Astrocyte (in vitro differentiated cells and primary cell): Measurements from ENCODE around the gene CIITA. TPM values are rescaled to one million over a fixed set of nuclear protein-coding genes. Genes with fewer than 3 reads are reported as not detected.

Experiments used
- DNase-seq: peaks from one replicate; pipeline ENCODE4 v3.0.0-alpha.2; 2010; ENCODE audit warnings: low read depth
- FAIRE-seq: peaks from 2 replicates; lab custom pipeline; 2011; peaks lifted over from hg19 to GRCh38; lab: Jason Lieb, UNC
- H2AFZ ChIP-seq: 2 replicates; pipeline ENCODE4 v1.6.0; 2012; ENCODE audit warnings: low read depth, low read length, inconsistent platforms
- H3K27ac ChIP-seq: 2 replicates; pipeline ENCODE4 v1.5.1; 2011; ENCODE audit warnings: low read depth, low read length, inconsistent platforms
- H3K27me3 ChIP-seq: 2 replicates; pipeline ENCODE4 v1.6.0; 2011; ENCODE audit warnings: low read length, inconsistent platforms; ENCODE audit not compliant: insufficient read depth
- H3K36me3 ChIP-seq: 2 replicates; pipeline ENCODE4 v1.5.1; 2011; ENCODE audit warnings: low read length, inconsistent platforms; ENCODE audit not compliant: insufficient read depth
- H3K4me1 ChIP-seq: 2 replicates; pipeline ENCODE4 v1.5.1; 2011; ENCODE audit warnings: low read length, inconsistent platforms; ENCODE audit not compliant: insufficient read depth
- H3K4me2 ChIP-seq: 2 replicates; pipeline ENCODE4 v1.6.0; 2012; ENCODE audit warnings: low read length, inconsistent platforms
- H3K4me3 ChIP-seq: 2 replicates; pipeline ENCODE4 v1.5.1; 2011; ENCODE audit warnings: low read depth, mild to moderate bottlenecking, low read length, inconsistent platforms; ENCODE audit not compliant: insufficient read depth
- H3K79me2 ChIP-seq: 2 replicates; pipeline ENCODE4 v1.6.0; 2012; ENCODE audit warnings: mild to moderate bottlenecking, low read length, inconsistent platforms; ENCODE audit not compliant: insufficient read depth
- H3K9ac ChIP-seq: 2 replicates; pipeline ENCODE4 v1.6.0; 2012; ENCODE audit warnings: mild to moderate bottlenecking, low read length, inconsistent platforms
- H3K9me3 ChIP-seq: 2 replicates; pipeline ENCODE4 v1.5.1; 2012; ENCODE audit warnings: low read depth, mild to moderate bottlenecking, low read length, inconsistent platforms; ENCODE audit not compliant: insufficient read depth
- H4K20me1 ChIP-seq: 2 replicates; pipeline ENCODE4 v1.6.0; 2012; ENCODE audit warnings: low read length, inconsistent platforms; ENCODE audit not compliant: insufficient read depth
- H3K27ac Mint-ChIP-seq: one replicate; pipeline ENCODE4 v1.8.0; 2021; ENCODE audit warnings: mild to moderate bottlenecking, mixed read lengths; ENCODE audit not compliant: unreplicated experiment
- H3K27me3 Mint-ChIP-seq: one replicate; pipeline ENCODE4 v1.8.0; 2021; ENCODE audit warnings: low read depth, mixed read lengths; ENCODE audit not compliant: unreplicated experiment
- H3K36me3 Mint-ChIP-seq: one replicate; pipeline ENCODE4 v1.8.0; 2021; ENCODE audit warnings: low read depth, mixed read lengths; ENCODE audit not compliant: unreplicated experiment
- H3K4me1 Mint-ChIP-seq: one replicate; pipeline ENCODE4 v1.8.0; 2021; ENCODE audit warnings: low read depth, mixed read lengths; ENCODE audit not compliant: unreplicated experiment
- H3K4me3 Mint-ChIP-seq: one replicate; pipeline ENCODE4 v1.8.0; 2021; ENCODE audit warnings: mild to moderate bottlenecking, moderate library complexity, mixed read lengths; ENCODE audit not compliant: unreplicated experiment
- H3K9me3 Mint-ChIP-seq: one replicate; pipeline ENCODE4 v1.8.0; 2021; ENCODE audit warnings: mild to moderate bottlenecking, mixed read lengths; ENCODE audit not compliant: unreplicated experiment
- CTCF ChIP-seq: IDR thresholded peaks from 2 replicates; pipeline ENCODE4 v1.5.1; 2011; ENCODE audit warnings: low read depth, mild to moderate bottlenecking, inconsistent platforms, low read length, moderate library complexity; ENCODE audit not compliant: insufficient read depth
- EZH2 ChIP-seq: IDR thresholded peaks from 2 replicates; pipeline ENCODE4 v1.6.1; 2012; ENCODE audit warnings: mild to moderate bottlenecking, low read length, inconsistent platforms; ENCODE audit not compliant: insufficient read depth
- total RNA-seq: library from RNA; stranded (reverse); gene quantifications from 2 replicates; pipeline ENCODE4 v1.2.1, GENCODE V29; 2021

CIITA gene
- total RNA-seq, 1 donor from 2014 or later: not detected

DNA sequence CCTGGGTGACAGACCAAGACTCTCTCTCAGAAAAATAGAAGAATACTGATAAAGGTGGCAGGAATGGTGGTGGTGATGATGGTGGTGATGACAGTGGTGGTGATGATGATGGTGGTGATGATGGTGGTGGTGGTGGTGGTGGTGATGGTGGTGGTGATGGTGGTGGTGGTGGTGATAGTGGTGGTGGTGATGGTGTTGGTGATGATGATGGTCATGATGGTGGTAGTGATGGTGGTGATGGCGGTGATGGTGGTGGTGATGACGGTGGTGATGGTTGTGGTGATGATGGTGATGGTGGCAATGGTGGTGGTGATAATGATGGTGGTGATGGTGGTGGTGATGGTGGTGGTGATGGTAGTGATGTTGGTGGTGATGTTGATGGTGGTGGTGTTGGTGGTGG lies 18.0 kb upstream of the CIITA start:
- H3K4me1 Mint-ChIP-seq: no peaks in the 10 kb centered on the region
- no peaks in the 10 kb centered on the region for H3K36me3 ChIP-seq
- FAIRE-seq: no peak

DNA sequence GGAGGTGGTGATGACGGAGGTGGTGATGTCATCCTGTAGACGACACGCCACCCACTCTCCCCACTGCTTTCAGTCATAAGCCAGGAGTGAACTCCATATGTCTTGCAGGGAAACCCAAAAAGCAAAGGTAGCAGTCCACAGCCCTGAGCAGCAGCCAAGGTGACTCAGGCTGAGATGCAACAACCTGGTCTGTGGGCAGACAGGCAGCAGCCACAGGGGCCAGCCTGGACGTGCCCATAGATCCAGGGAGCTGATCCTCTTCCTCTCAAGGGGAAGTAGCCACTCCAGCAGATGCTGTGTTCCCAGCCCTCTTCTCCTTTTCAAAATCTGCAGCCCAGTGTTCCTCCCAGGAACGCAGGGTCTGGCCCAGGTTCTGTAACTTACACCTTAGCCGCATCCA lies 17.3 kb upstream of the CIITA start:
- Histone ChIP-seq H3K9me3 (peaks cover 2% of the 10 kb centered on the region), H3K4me1 (peaks cover 8% of the 10 kb centered on the region), H4K20me1 (no peaks in the 10 kb centered on the region), H3K4me3 (no peak overlapping the region), H3K36me3 (no peaks in the 10 kb centered on the region), H3K9ac (no peak overlapping the region), H3K4me2 (no peak overlapping the region), H3K27ac (no peak overlapping the region), H3K27me3 (no peaks in the 10 kb centered on the region), H3K79me2 (no peaks in the 10 kb centered on the region), H2AFZ (no peak overlapping the region)
- Mint-ChIP-seq H3K36me3 (no peaks in the 10 kb centered on the region), H3K4me3 (no peak overlapping the region), H3K27ac (no peak overlapping the region), H3K27me3 (peaks cover 15% of the 10 kb centered on the region), H3K4me1 (no peaks in the 10 kb centered on the region), H3K9me3 (peaks cover 6% of the 10 kb centered on the region)
- TF ChIP-seq EZH2 (no peak), CTCF (no peak)
- no peak for FAIRE-seq
- DNase-seq: no peak

More for the DNA sequence above, 18.0 kb upstream of the CIITA start:
- Histone ChIP-seq H3K4me2 (no peak overlapping the region), H2AFZ (no peak overlapping the region), H3K27me3 (no peaks in the 10 kb centered on the region), H3K9me3 (peaks cover 2% of the 10 kb centered on the region), H3K79me2 (no peaks in the 10 kb centered on the region), H3K27ac (no peak overlapping the region), H4K20me1 (no peaks in the 10 kb centered on the region), H3K4me3 (no peak overlapping the region), H3K4me1 (peaks cover 8% of the 10 kb centered on the region), H3K9ac (no peak overlapping the region)
- no peak overlapping the region for H3K27ac Mint-ChIP-seq
- TF ChIP-seq CTCF (no peak), EZH2 (no peak)
- H3K27me3 Mint-ChIP-seq: peaks cover 14% of the 10 kb centered on the region
- DNase-seq: no peak
- no peaks in the 10 kb centered on the region for H3K36me3 Mint-ChIP-seq
- no peak overlapping the region for H3K4me3 Mint-ChIP-seq
- peaks cover 6% of the 10 kb centered on the region for H3K9me3 Mint-ChIP-seq

GRCh38 chr16:10862438-10862837 lies 14.6 kb upstream of the CIITA start:
- no peak overlapping the region for H2AFZ ChIP-seq
- Mint-ChIP-seq H3K4me1 (no peaks in the 10 kb centered on the region), H3K4me3 (no peak overlapping the region), H3K36me3 (no peaks in the 10 kb centered on the region), H3K27me3 (peaks cover 35% of the 10 kb centered on the region), H3K9me3 (peaks cover 6% of the 10 kb centered on the region), H3K27ac (no peak overlapping the region)
- peak overlapping the region; percentile 11 for H3K4me2 ChIP-seq
- no peak overlapping the region for H3K9ac ChIP-seq
- H4K20me1 ChIP-seq: no peaks in the 10 kb centered on the region
- TF ChIP-seq EZH2 (no peak), CTCF (no peak)
- H3K9me3 ChIP-seq: peaks cover 2% of the 10 kb centered on the region
- no peaks in the 10 kb centered on the region for H3K27me3 ChIP-seq
- peaks cover 8% of the 10 kb centered on the region for H3K4me1 ChIP-seq
- DNase-seq: peak; percentile 90
- no peaks in the 10 kb centered on the region for H3K36me3 ChIP-seq
- no peaks in the 10 kb centered on the region for H3K79me2 ChIP-seq
- H3K27ac ChIP-seq: no peak overlapping the region
- FAIRE-seq: no peak
- no peak overlapping the region for H3K4me3 ChIP-seq
